SK-MEL-5 (cell line): Measurements from ENCODE around the gene FZD7. TPM values are rescaled to one million over a fixed set of nuclear protein-coding genes. Genes with fewer than 3 reads are reported as not detected.

Experiments used
- DNase-seq: peaks from one replicate; pipeline ENCODE4 v3.0.0-alpha.2; 2016; ENCODE audit warnings: low read depth, low spot score
- in situ Hi-C: cut with HindIII; loops from 2 replicates; pipeline ENCODE4 v1.10.0; 2016; ENCODE audit warnings: low sequenced_read_pairs, high pct_unique_total_duplicates, low pct_unique_long_range_greater_than_20kb
- total RNA-seq: library from RNA; depleted of rRNA; stranded (reverse); fragments of >200 nt; shearing (Covaris generic); gene quantifications from 2 replicates; pipeline ENCODE4 v1.2.3, GENCODE V29; 2014

Gene FZD7
- total RNA-seq, 1 experiment from 2014 or later = 12.7 TPM

- in situ Hi-C loops = no loop called here
- peak; percentile 38 for DNase-seq
These were observed 26.4 kb upstream of the FZD7 start for GRCh38 chr2:202007015-202007982.

GRCh38 chr2:202007983-202008354, 25.7 kb upstream of the FZD7 start:
- in situ Hi-C loops = no loop called here
- DNase-seq = no peak

GRCh38 chr2:202009019-202009481, 24.6 kb upstream of the FZD7 start:
- in situ Hi-C loops = no loop called here
- DNase-seq = peak; percentile 18

GRCh38 chr2:202009581-202009980, 24.1 kb upstream of the FZD7 start:
- in situ Hi-C loops = no loop called here
- DNase-seq = no peak

GRCh38 chr2:202014318-202014717, 19.3 kb upstream of the FZD7 start:
- no peak for DNase-seq
- in situ Hi-C loops = no loop called here

GRCh38 chr2:202014759-202015211, 18.9 kb upstream of the FZD7 start:
- no peak for DNase-seq

DNA sequence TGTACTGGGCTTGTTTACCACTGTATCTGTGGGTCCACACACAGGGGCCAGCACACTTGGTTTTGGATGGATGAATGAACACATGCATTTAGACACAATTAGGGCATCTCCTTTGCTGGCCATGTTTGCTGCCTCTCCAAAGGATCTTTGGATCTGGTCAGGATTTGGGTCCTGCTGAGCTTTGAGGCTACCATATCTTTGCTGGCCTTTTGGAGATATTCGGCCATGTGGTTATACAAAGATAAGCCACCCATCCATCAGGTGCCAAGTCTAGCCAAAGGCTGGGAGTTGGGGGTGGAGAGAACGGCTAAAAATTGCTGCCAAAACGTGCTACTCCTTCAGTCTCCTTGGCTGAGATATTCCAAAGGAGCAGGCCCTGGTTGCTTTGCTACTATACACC, 18.2 kb upstream of the FZD7 start:
- in situ Hi-C loops = no loop called here
- no peak for DNase-seq

More at GRCh38 chr2:202014759-202015211, 18.9 kb upstream of the FZD7 start:
- in situ Hi-C loops = no loop called here

GRCh38 chr2:202016579-202017227, 17.0 kb upstream of the FZD7 start:
- no peak for DNase-seq
- in situ Hi-C loops = no loop called here

GRCh38 chr2:202017940-202018339, 15.7 kb upstream of the FZD7 start:
- in situ Hi-C loops = no loop called here
- no peak for DNase-seq

- in situ Hi-C loops = no loop called here
- DNase-seq = peak; percentile 23
These were observed 14.7 kb upstream of the FZD7 start for GRCh38 chr2:202018950-202019349.

DNA sequence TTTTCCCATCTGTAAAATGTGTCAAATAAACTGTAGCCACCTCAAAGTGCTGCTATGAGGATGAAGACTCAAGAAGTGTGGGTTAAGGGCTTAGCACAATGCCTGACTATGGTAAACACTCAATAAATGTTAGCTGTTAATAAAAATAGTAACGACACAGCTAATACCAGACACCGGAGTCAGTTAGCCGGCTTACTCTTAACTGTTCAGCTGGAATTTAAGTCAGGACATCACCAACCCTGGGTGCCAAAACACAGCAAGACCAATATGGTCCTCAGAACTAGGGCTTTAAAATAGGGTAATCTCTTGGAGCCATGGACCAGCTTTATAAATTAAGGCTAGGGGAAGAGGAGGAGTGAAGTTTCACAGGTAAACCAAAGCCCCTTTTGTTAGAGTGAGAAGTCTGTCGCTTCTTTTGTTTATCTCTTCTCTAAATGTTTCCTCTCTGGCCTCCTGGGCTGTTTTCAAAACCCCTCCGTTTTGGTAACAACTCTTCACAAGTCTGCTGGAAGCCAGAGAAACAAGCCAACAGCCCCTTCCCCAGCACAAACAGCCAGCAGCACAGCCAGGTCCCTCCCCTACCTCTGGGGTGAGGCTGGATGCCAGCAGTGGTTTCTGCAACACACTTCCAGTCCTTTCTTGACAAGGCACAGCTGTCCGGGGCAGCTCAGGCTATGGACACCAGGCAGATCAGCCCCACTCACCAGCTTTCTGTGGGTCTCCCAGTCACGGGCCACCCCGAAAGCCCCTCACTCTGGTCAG, 13.8 kb upstream of the FZD7 start:
- in situ Hi-C loops = no loop called here
- no peak for DNase-seq

DNA sequence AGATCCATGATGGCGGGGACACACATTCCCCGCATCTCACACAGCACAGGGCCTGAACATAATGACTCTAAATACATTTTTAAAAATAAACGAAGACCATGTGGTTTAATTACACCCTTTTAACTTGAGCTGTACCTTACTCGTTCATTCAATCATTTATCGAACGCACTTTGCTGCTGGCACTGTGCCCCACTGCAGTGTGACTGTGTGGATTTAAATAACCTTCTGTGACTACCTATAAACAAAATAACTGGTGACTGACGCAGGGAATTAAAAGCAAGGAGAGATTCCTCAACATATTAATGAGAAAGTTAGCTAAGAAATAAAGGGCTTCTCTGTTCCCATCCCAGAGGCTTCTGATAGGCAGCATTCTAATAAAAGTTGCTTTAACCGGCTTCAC, 10.9 kb upstream of the FZD7 start:
- no peak for DNase-seq
- in situ Hi-C loops = no loop called here

GRCh38 chr2:202023198-202023903, 10.3 kb upstream of the FZD7 start:
- DNase-seq = no peak
- in situ Hi-C loops = no loop called here

GRCh38 chr2:202023904-202024266, 9.8 kb upstream of the FZD7 start:
- in situ Hi-C loops = no loop called here
- no peak for DNase-seq

DNA sequence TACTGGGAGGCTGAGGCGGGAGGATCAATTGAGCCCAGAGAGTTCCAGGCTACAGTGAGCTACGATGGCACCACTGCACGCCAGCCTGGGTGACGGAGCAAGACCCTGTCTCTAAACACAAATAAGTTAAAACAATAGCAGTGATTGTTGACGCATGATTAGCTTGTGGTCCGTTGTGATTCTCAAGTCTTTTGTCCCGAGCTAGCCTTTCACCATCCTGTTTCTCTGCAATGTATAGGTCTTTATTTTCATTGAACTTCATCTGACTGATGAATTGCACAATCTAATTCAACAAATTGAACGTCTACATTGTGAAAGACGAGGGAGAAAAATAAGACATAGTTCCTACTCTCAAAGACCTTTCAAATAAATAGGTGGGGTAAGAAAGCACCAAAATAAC, 8.8 kb upstream of the FZD7 start:
- peak; percentile 79 for DNase-seq

GRCh38 chr2:202025816-202026215, 7.8 kb upstream of the FZD7 start:
- in situ Hi-C loops = no loop called here
- DNase-seq = no peak

More for the DNA sequence above, 8.8 kb upstream of the FZD7 start:
- in situ Hi-C loops = no loop called here

DNA sequence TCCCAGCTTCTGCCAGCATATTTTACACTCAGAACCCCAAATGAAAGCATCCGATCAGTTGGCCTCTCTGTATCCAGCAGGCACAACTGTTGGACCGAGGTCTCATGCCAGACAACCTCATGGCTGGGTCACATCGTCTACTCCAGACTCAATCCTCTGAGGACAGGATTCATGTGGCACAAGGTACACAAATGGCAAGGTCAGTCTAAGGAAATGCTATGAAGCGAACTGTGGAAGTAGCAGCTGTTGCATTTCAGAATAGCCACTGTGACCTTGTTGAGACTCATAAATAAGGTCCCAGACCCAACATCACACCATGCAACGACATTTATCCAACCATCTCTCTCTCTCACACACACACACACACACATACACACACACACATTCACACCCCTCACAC, 7.1 kb upstream of the FZD7 start:
- in situ Hi-C loops = no loop called here
- DNase-seq = no peak
